8988T (cell line): ENCODE measurements around the gene KLHL26.
A peak's percentile ranks its signal among the peaks of the same experiment; 100 is the strongest.
"Not testable (repeated sequence)": the region's sequence is repeated elsewhere in the genome, so short reads cannot be mapped to it uniquely, and the experiment has no call there.

Experiments used
- DNase-seq: peaks from one replicate; pipeline ENCODE4 v3.0.0; 2011

Gene KLHL26

DNA sequence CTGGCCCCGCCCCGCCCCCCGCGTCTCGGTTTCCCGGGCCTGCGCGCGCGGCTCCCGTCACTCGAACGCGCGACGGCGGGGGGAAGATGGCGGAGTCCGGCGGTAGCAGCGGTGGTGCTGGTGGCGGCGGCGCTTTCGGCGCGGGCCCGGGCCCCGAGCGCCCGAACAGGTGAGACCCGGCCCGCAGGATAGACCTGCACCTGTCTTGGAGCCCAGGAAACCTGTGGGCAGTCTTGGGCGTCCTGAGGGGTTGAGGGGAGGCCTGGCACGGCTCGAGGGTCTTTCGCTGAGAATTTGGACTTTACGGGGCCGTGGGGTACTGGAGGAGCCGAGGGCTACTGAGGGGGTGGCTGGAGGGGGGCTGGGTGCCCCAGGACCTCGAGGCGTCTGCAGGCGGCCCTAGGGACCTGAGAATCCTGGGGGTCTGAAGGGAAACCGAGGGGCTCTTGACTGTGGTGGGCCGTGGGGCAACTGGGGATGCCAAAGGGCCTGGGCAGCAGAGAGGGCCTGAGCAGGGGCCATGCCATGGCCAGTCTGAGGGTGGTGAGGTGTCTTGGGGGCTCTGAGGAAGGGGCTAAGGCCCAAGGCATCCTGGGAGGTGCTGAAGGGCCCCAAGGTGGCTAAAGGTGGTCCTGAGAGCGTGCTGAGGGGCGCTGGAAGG, at the start of gene KLHL26:
KLHL26 (plus strand) TSS at position 60 of the 661 bp plus-strand sequence; CDS start at position 87, 27 bp downstream.
- no peak for DNase-seq

DNA sequence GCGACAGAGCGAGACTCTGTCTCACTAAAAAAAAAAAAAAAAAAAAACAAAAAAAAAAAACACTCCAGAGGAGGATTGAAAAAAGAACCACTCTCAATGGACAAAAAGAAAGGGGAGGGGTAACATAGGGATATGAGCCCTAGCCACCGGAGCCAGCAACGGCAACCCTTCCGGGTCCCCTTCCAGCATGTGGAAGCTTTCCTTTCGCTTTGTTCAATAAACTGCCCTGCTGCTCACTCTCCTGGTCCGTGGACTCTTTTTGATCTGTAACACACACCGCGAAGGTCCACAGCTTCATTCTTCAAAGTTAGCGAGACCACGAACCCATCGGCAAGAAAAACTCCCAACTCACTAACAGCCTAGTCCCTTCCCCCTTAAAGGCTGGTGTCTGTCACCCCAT, 49.3 kb upstream of the KLHL26 start:
- no peak for DNase-seq

DNA sequence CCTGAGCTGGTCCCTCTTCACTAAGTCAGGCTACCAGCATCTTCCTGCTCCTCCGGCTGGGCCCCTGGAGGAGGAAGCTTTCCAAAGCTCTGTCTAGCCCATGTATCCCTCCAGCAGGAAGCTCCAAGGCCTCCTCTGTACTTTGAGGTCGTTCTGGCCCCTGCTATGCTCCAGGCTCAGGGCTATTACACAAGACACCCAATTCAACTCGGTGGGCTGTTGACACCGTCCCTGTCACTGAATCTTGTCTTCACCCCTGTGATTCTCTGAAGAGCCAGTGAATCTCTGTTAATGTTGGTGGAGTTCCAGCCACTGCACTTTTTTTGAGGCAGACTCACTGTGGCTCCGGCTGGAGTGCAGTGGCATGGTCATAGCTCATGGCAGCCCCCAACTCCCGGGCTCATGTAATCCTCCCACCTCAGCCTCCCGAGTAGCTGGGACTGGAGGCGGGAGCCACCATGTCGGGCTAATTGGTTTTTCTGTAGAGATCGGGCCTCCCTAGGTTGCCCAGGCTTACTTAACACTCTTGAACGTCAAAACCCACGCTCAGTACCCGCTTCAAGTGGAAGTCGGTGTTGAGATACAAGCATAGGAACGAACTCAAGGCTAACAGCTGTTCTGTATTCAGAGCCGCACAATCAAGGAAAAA, 48.7 kb upstream of the KLHL26 start:
- DNase-seq = no peak

DNA sequence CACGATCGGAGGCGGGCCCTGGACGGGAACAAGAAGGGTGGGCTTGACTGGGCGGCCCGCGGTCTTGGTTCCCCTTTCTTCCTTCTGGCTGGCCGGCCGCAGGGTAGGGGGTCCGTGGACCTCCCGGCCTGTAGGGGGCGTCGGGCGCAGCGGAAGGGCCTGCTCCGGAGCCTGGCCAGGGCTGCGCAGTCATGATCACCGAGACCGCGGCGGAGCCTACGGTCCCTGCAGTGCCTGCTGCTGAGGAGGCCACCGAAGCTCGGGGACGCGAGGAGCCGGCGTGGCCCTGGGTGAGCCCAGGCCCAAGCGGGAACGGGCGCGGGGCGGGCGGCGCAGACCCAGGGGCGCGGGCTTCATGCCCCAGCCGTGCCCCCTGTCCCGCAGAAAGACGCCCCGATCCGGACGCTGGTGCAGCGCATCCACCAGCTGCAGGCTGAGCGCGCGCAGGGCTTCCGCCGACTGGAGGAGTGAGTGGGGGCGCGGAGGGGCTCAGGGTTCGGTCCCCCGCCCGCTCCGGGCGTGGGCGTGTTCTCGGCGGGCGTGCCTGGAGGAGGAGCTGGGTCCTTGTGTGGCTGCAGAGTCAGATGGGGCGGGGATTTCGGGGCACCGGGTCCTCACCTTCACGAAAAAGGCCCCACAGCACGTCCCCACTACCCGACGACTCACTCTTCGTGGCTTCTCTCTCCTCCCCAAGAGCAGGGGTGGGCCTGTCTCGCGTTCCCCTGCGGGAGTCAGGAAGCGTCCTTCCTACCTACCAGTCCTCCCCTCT, 48.0 kb upstream of the KLHL26 start, which contains the start of gene REX1BD:
REX1BD (plus strand) TSS at position 188 of the 769 bp plus-strand sequence; CDS start at position 192, 4 bp downstream.
- peak; percentile 83 for DNase-seq

GRCh38 chr19:18589380-18590272, 47.2 kb upstream of the KLHL26 start:
- peak; percentile 65 for DNase-seq

- peak; percentile 87 for DNase-seq
Observed at GRCh38 chr19:18590273-18591272, 46.3 kb upstream of the KLHL26 start.

GRCh38 chr19:18591735-18592385, 45.0 kb upstream of the KLHL26 start:
- no peak for DNase-seq

GRCh38 chr19:18592732-18593131, 44.1 kb upstream of the KLHL26 start:
- not testable (repeated sequence) for DNase-seq

DNA sequence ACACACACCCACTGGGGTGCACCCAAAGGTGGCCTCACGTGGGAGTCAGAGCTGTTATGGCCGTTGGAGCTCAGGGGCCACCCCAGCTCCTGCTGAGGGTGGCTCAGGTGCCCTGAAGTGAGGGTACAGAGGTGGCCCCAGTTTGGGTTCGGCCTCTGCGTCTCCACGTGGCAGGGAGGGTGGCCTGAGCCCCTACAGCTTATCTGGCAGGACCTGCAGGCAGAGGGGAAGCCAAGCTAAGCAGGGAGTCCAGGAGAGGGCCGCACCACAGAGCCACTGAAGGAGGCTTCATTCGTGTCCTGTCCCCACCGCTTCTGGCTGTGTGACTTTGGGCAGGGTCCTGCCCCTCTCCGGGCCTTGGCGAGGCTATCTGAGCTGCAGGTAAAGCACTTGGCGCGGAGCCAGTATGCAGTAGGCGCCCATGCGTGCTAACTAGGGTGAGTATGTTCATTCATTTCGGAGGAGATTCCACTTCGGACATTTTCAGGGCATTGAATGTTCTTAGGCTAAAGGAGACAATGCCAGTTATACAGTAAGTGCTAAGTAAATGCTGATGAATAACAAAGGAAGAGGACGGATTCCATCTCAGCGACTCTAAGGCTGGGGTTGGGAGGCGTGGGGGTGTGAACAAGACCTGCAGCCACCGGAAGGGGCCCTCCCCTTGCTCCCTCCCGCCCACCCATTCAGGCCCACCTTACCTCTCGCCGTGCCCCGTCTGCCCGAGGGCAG, 43.3 kb upstream of the KLHL26 start:
- DNase-seq = no peak

DNA sequence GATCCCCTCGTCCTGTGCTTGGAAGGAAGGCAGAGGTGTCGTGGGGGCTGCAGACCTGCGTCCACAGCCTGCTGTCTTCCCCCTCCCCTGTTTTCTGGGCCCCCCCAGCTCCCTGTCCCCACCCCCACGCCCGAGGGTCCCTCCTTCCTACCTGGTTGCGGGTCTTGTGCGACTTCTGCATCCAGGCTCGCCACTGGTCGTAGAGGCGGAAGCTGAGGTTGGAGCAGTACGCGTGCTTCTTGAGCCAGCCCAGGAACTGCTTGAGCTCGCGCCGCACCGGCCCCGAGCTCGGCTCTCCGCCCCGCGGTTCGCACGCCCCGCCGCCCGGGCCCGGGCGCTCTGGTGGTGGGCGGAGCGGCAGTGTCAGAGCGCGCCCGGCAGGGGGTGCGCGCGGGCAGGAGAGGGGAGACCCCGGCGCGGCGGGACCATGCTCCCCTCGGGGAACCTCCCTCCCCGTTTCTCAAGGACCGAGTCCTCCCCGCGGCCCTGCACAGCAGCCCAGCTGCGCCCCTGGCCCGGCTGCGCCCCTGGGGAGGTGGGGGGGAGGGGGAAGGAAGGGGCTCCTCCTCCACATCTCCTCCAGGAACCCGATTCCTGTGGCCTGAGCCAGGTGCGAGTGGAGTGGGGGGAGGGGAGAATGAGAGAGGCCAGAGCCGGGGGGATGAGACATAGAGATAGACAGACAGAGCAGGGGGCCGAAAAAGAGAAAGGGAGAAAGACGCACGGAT, 42.6 kb upstream of the KLHL26 start:
- DNase-seq = peak; percentile 96

DNA sequence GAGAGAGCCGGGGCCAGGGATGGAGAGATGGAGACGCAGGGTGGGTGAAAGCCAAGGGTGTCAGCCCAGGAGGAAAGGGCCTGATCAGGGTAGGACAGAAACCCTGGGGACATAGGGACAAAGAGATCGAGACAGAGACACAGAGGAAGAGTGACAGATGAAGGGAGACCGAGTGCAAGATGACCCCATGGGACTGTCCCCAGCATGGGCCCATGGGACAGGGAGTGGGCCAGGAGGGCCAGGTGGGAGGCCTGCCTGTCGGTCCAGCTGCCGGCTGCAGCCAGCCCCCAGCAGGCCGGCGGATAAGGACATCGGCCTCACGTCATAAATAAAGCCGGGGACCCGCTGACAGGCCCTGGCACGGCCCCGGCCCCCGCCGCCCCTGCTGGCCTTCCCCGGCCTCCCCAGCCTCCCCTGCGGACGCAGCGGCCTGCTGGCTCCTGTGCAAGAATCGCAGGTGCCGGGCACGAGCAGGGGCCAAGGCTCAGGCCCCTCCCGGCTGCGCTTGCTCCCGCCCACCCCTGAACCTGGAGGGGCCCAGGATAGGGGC, 41.9 kb upstream of the KLHL26 start:
- DNase-seq = peak; percentile 51

- no peak for DNase-seq
Observed at GRCh38 chr19:18595475-18595874, 41.4 kb upstream of the KLHL26 start.

GRCh38 chr19:18596752-18597157, 40.1 kb upstream of the KLHL26 start:
- peak; percentile 71 for DNase-seq

- no peak for DNase-seq
Observed at GRCh38 chr19:18597809-18598660, 38.8 kb upstream of the KLHL26 start.

- no peak for DNase-seq
Observed at GRCh38 chr19:18599485-18599884, 37.3 kb upstream of the KLHL26 start.

- not testable (repeated sequence) for DNase-seq
Observed at GRCh38 chr19:18600692-18601397, 36.0 kb upstream of the KLHL26 start.

GRCh38 chr19:18601875-18602274, 35.0 kb upstream of the KLHL26 start:
- DNase-seq = no peak
